CD4-positive, alpha-beta T cell treated with Interleukin-6 at 100 ng/mL for 8 hours (primary cell): Measurements from ENCODE around the gene CHCHD3.

Experiments used
- DNase-seq: peaks from one replicate; pipeline ENCODE4 v3.0.0-alpha.2; 2020; ENCODE audit warnings: mixed read lengths, low spot score

The CHCHD3 gene

GRCh38 chr7:132817949-132818348 lies 263.9 kb downstream of the CHCHD3 start:
- DNase-seq: no peak

- no peak for DNase-seq
These were observed 266.1 kb downstream of the CHCHD3 start for GRCh38 chr7:132815696-132816311.

- no peak for DNase-seq
These were observed 266.8 kb downstream of the CHCHD3 start for GRCh38 chr7:132815130-132815529.

GRCh38 chr7:132810561-132810960 lies 271.3 kb downstream of the CHCHD3 start:
- no peak for DNase-seq

- no peak for DNase-seq
These were observed 275.1 kb downstream of the CHCHD3 start for GRCh38 chr7:132806834-132807233.

GRCh38 chr7:132805766-132806165 lies 276.1 kb downstream of the CHCHD3 start:
- no peak for DNase-seq

GRCh38 chr7:132804849-132805485 lies 276.9 kb downstream of the CHCHD3 start:
- DNase-seq: no peak

- no peak for DNase-seq
These were observed 281.4 kb downstream of the CHCHD3 start for GRCh38 chr7:132800522-132800921.

- no peak for DNase-seq
These were observed 282.8 kb downstream of the CHCHD3 start for GRCh38 chr7:132799081-132799413.

GRCh38 chr7:132797152-132797551 lies 284.7 kb downstream of the CHCHD3 start:
- DNase-seq: no peak

- DNase-seq: no peak
These were observed 288.4 kb downstream of the CHCHD3 start for GRCh38 chr7:132793474-132793873.

- no peak for DNase-seq
These were observed 290.9 kb downstream of the CHCHD3 start for GRCh38 chr7:132791036-132791435.

GRCh38 chr7:132790104-132790503 lies 291.8 kb downstream of the CHCHD3 start:
- DNase-seq: no peak

- DNase-seq: no peak
These were observed 292.6 kb downstream of the CHCHD3 start for GRCh38 chr7:132789281-132789680.

- DNase-seq: no peak
These were observed 296.0 kb downstream of the CHCHD3 start for GRCh38 chr7:132785870-132786269.

GRCh38 chr7:132784406-132784805 lies 297.5 kb downstream of the CHCHD3 start:
- no peak for DNase-seq

- DNase-seq: no peak
These were observed 298.1 kb downstream of the CHCHD3 start for GRCh38 chr7:132783824-132784223.

GRCh38 chr7:132782777-132783640 lies 298.9 kb downstream of the CHCHD3 start:
- DNase-seq: no peak

GRCh38 chr7:132780822-132781221 lies 301.1 kb downstream of the CHCHD3 start:
- no peak for DNase-seq

GRCh38 chr7:132779164-132779563 lies 302.7 kb downstream of the CHCHD3 start:
- no peak for DNase-seq

GRCh38 chr7:132778761-132779160 lies 303.1 kb downstream of the CHCHD3 start:
- no peak for DNase-seq

- DNase-seq: no peak
These were observed 303.9 kb downstream of the CHCHD3 start for GRCh38 chr7:132777956-132778355.

- DNase-seq: no peak
These were observed 304.5 kb downstream of the CHCHD3 start for GRCh38 chr7:132777414-132777813.
